ENCODE data around the gene STAT3.
A peak's percentile ranks its signal among the peaks of the same experiment; 100 is the strongest.
"Not testable (repeated sequence)": the region's sequence is repeated elsewhere in the genome, so short reads cannot be mapped to it uniquely, and the experiment has no call there.

STAT3 gene

GRCh38 chr17:42303694-42304093, 84.5 kb downstream of the STAT3 start:
- DNase-seq: no peak

GRCh38 chr17:42301022-42301421, 87.2 kb downstream of the STAT3 start:
- no peak for DNase-seq

GRCh38 chr17:42299913-42300312, 88.3 kb downstream of the STAT3 start:
- DNase-seq: not testable (repeated sequence)

GRCh38 chr17:42299361-42299760, 88.9 kb downstream of the STAT3 start:
- not testable (repeated sequence) for DNase-seq

- DNase-seq: not testable (repeated sequence)
Measured at GRCh38 chr17:42297775-42298174, 90.5 kb downstream of the STAT3 start.

GRCh38 chr17:42296012-42296411, 92.2 kb downstream of the STAT3 start:
- no peak for DNase-seq

GRCh38 chr17:42294469-42295398, 93.5 kb downstream of the STAT3 start:
- no peak for DNase-seq

- DNase-seq: no peak
Measured at GRCh38 chr17:42291129-42291528, 97.1 kb downstream of the STAT3 start.

- DNase-seq: no peak
Measured at GRCh38 chr17:42290577-42290976, 97.7 kb downstream of the STAT3 start.

- DNase-seq: no peak
Measured at GRCh38 chr17:42289611-42290181, 98.5 kb downstream of the STAT3 start.

- peak in 2 of 58 donors; percentile 10 to 23 for DNase-seq
Measured at GRCh38 chr17:42288803-42289610, 99.2 kb downstream of the STAT3 start.

- peak in 50 of 58 donors; percentile 6 to 77 (median 58) for DNase-seq
Measured at GRCh38 chr17:42287977-42288802, 100.1 kb downstream of the STAT3 start, which contains the start of gene STAT5A. STAT5A (plus strand) TSS chr17:42288498; CDS start chr17:42289412, 914 bp downstream.

GRCh38 chr17:42287305-42287976, 100.8 kb downstream of the STAT3 start:
- peak in 34 of 58 donors; percentile 6 to 68 (median 32) for DNase-seq

GRCh38 chr17:42286411-42287221, 101.6 kb downstream of the STAT3 start:
- DNase-seq: no peak

- no peak for DNase-seq
Measured at GRCh38 chr17:42285346-42286050, 102.7 kb downstream of the STAT3 start.

GRCh38 chr17:42284566-42284965, 103.7 kb downstream of the STAT3 start:
- DNase-seq: no peak

GRCh38 chr17:42284024-42284369, 104.2 kb downstream of the STAT3 start:
- DNase-seq: no peak

- DNase-seq: no peak
Measured at GRCh38 chr17:42283241-42284023, 104.8 kb downstream of the STAT3 start.

Measured in anterior cingulate cortex (tissue), 58 donors.